ENCODE results near the gene MICAL3. TPM values are rescaled to one million over a fixed set of nuclear protein-coding genes. Genes with fewer than 3 reads are reported as not detected.

Gene MICAL3
- total RNA-seq, 1 donor from 2014 or later: 31.2 TPM

- Histone ChIP-seq H3K36me3 (no peaks in the 10 kb centered on the region), H3K4me1 (no peaks in the 10 kb centered on the region), H3K9me3 (no peaks in the 10 kb centered on the region), H3K4me3 (no peak overlapping the region), H3K27ac (no peak overlapping the region), H3K27me3 (no peaks in the 10 kb centered on the region)
- ATAC-seq (no peak), DNase-seq (no peak)
- intact Hi-C loops (cut with DNase I): no loop called here
- no peak for TF ChIP-seq CTCF (IDR thresholded peaks at IDR 0.05)
Measured at GRCh38 chr22:17957204-17957603, 67.2 kb downstream of the MICAL3 start.

GRCh38 chr22:17956630-17957029 is 67.7 kb downstream of the MICAL3 start:
- no peaks in the 10 kb centered on the region for H3K36me3 ChIP-seq
- H3K4me1 ChIP-seq: no peaks in the 10 kb centered on the region
- ATAC-seq: no peak
- H3K4me3 ChIP-seq: no peak overlapping the region
- no peaks in the 10 kb centered on the region for H3K9me3 ChIP-seq
- TF ChIP-seq CTCF (IDR thresholded peaks at IDR 0.05): no peak
- intact Hi-C loops (cut with DNase I): no loop called here
- no peak overlapping the region for H3K27ac ChIP-seq
- no peak for DNase-seq
- H3K27me3 ChIP-seq: no peaks in the 10 kb centered on the region

GRCh38 chr22:17955590-17956379 is 68.6 kb downstream of the MICAL3 start:
- no peak for DNase-seq
- H3K9me3 ChIP-seq: no peaks in the 10 kb centered on the region
- H3K4me3 ChIP-seq: no peak overlapping the region
- H3K4me1 ChIP-seq: peaks cover 3% of the 10 kb centered on the region
- no peaks in the 10 kb centered on the region for H3K27me3 ChIP-seq
- intact Hi-C loops (cut with DNase I): no loop called here
- TF ChIP-seq CTCF (IDR thresholded peaks at IDR 0.05): no peak
- no peak for ATAC-seq
- H3K27ac ChIP-seq: no peak overlapping the region
- H3K36me3 ChIP-seq: no peaks in the 10 kb centered on the region

GRCh38 chr22:17954860-17955587 is 69.3 kb downstream of the MICAL3 start:
- intact Hi-C loops (cut with DNase I): no loop called here
- no peaks in the 10 kb centered on the region for H3K36me3 ChIP-seq
- no peak overlapping the region for H3K27ac ChIP-seq
- H3K4me1 ChIP-seq: peaks cover 8% of the 10 kb centered on the region
- no peaks in the 10 kb centered on the region for H3K27me3 ChIP-seq
- no peak for DNase-seq
- no peak for ATAC-seq
- no peak overlapping the region for H3K4me3 ChIP-seq
- no peak for TF ChIP-seq CTCF (IDR thresholded peaks at IDR 0.05)
- H3K9me3 ChIP-seq: no peaks in the 10 kb centered on the region

GRCh38 chr22:17954200-17954859 is 70.0 kb downstream of the MICAL3 start:
- Histone ChIP-seq H3K36me3 (no peaks in the 10 kb centered on the region), H3K4me1 (peaks cover 8% of the 10 kb centered on the region), H3K27me3 (no peaks in the 10 kb centered on the region), H3K4me3 (no peak overlapping the region), H3K27ac (no peak overlapping the region), H3K9me3 (no peaks in the 10 kb centered on the region)
- no peak for TF ChIP-seq CTCF (IDR thresholded peaks at IDR 0.05)
- intact Hi-C loops (cut with DNase I): no loop called here
- ATAC-seq (no peak), DNase-seq (no peak)

Measured in upper lobe of right lung (tissue), 1 donor.